ENCODE data around the gene MT2A.

DNA sequence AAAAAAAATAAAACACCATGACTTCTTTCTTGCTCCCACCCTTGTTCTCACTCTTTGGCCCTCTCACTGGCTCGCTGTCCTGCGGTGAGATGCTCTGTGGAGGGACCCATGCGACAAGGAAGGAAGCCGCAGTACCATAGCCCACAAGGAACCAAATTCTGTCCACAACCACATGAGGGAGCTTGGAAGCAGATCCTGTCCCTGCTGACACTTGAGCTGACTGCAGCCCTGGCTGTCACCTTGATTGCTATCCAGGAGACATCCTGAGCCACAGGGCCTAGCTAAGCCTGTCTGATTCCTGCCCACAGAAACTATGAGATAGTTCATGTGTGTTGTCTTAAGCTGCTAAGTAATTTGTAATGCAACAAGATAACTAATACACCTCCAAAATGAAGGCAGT is 4.8 kb upstream of the MT2A start:
- TF ChIP-seq EZH2 (IDR thresholded peaks at IDR 0.05; ENCODE audit: borderline replicate concordance, insufficient read depth, low read depth, low read length, poor library complexity, severe bottlenecking) = no peak
- TF ChIP-seq, protein P1, sequence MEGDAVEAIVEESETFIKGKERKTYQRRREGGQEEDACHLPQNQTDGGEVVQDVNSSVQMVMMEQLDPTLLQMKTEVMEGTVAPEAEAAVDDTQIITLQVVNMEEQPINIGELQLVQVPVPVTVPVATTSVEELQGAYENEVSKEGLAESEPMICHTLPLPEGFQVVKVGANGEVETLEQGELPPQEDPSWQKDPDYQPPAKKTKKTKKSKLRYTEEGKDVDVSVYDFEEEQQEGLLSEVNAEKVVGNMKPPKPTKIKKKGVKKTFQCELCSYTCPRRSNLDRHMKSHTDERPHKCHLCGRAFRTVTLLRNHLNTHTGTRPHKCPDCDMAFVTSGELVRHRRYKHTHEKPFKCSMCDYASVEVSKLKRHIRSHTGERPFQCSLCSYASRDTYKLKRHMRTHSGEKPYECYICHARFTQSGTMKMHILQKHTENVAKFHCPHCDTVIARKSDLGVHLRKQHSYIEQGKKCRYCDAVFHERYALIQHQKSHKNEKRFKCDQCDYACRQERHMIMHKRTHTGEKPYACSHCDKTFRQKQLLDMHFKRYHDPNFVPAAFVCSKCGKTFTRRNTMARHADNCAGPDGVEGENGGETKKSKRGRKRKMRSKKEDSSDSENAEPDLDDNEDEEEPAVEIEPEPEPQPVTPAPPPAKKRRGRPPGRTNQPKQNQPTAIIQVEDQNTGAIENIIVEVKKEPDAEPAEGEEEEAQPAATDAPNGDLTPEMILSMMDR (IDR thresholded peaks at IDR 0.05) = no peak
